K562 treated with DMSO at 1 percent for 24 hours (cell line): Measurements from ENCODE around the gene SCN8A. TPM values are rescaled to one million over a fixed set of nuclear protein-coding genes. Genes with fewer than 3 reads are reported as not detected.

Experiments used
- total RNA-seq: library from RNA; unstranded; fragments of 300-600 nt; gene quantifications from 2 replicates; pipeline ENCODE4 v1.2.3, GENCODE V29; 2022; ENCODE audit warnings: low read depth; ENCODE audit not compliant: insufficient read depth

SCN8A gene
- total RNA-seq = 0.06 and 0.25 TPM in 2 replicates

GRCh38 chr12:51591016-51591901 is at the start of gene SCN8A:
TSS of gene SCN8A (plus strand) at chr12:51591233. CDS start at chr12:51662818, 71,585 bp downstream.

GRCh38 chr12:51848326-51848727 is 257.3 kb downstream of the SCN8A start, which contains the start of gene FIGNL2:
TSS of gene FIGNL2 (minus strand) at chr12:51848718. CDS start at chr12:51822413, 26,305 bp downstream.

Other genes starting within 250 kb of the SCN8A start
- gene CELA1, start 244.6 kb upstream of the SCN8A start, total RNA-seq = not detected in 2 replicates
- 9.9 and 10.1 TPM in 2 replicates for gene GALNT6, start 199.8 kb upstream of the SCN8A start, total RNA-seq
- gene SLC4A8, start 166.4 kb upstream of the SCN8A start, total RNA-seq = 0.05 TPM in 1 of 2 replicates, not detected in the other